Gastrocnemius medialis (tissue), 4 donors: ENCODE measurements around the gene C20orf202.

Experiments used
- CTCF ChIP-seq, 5 experiments: fragments of 450-650 bp in 3 of 5; fragments of 200-600 bp in 2 of 5; sonication (generic) in 2 of 5; IDR thresholded peaks in 4 of 5; conservative IDR thresholded peaks in 1 of 5; 1 replicate in 4 of 5; 2 replicates in 1 of 5; pipeline ENCODE4 v1.5.1; 2016 to 2019; ENCODE audit warnings: antibody characterized with exemption in 5 of 5, mild to moderate bottlenecking in 3 of 5, moderate library complexity in 3 of 5
- POLR2A ChIP-seq, 2 donors: fragments of 450-650 bp; IDR thresholded peaks; one replicate each; pipeline ENCODE4 v1.6.1; 2017; ENCODE audit warnings: antibody characterized with exemption in 2 of 2, mild to moderate bottlenecking in 2 of 2, moderate library complexity in 2 of 2

- TF ChIP-seq CTCF (IDR thresholded peaks at IDR 0.05 in 4 of 5, conservative IDR thresholded peaks at IDR 0.05 in 1 of 5) (no peak), POLR2A (IDR thresholded peaks at IDR 0.05) (no peak)
These were observed 25.6 kb upstream of the C20orf202 start for GRCh38 chr20:1177680-1178079.
